AG09319 (cell line): ENCODE measurements around the gene CDK18.

Experiments
- DNase-seq: peaks from one replicate; pipeline ENCODE4 v3.0.0-alpha.2; 2010; ENCODE audit warnings: low read depth; ENCODE audit errors: extremely low read depth
- CTCF ChIP-seq: IDR thresholded peaks from 2 replicates; pipeline ENCODE4 v1.5.1; 2011; ENCODE audit warnings: low read depth, mild to moderate bottlenecking, inconsistent platforms, low read length, moderate library complexity

Gene CDK18

GRCh38 chr1:205581321-205581980, 77.0 kb downstream of the CDK18 start:
- no peak for TF ChIP-seq CTCF
- DNase-seq: no peak

GRCh38 chr1:205582046-205582445, 77.6 kb downstream of the CDK18 start:
- TF ChIP-seq CTCF: no peak
- no peak for DNase-seq
